Kidney epithelial cell (primary cell): Measurements from ENCODE around the gene ERBB2. TPM values are rescaled to one million over a fixed set of nuclear protein-coding genes. Genes with fewer than 3 reads are reported as not detected.
"Not testable (repeated sequence)": the region's sequence is repeated elsewhere in the genome, so short reads cannot be mapped to it uniquely, and the experiment has no call there.

Experiments
- DNase-seq: peaks from one replicate; pipeline ENCODE4 v3.0.0-alpha.2; 2010; ENCODE audit warnings: low read depth
- H3K27me3 ChIP-seq: 2 replicates; pipeline ENCODE4 v1.6.0; 2011; ENCODE audit warnings: low read length; ENCODE audit not compliant: control insufficient read depth, insufficient read depth
- H3K36me3 ChIP-seq: 2 replicates; pipeline ENCODE4 v1.5.1; 2011; ENCODE audit warnings: low read length; ENCODE audit not compliant: control insufficient read depth, insufficient read depth
- H3K4me3 ChIP-seq: 2 replicates; pipeline ENCODE4 v1.5.1; 2011; ENCODE audit warnings: low read depth, mild to moderate bottlenecking, control low read depth, low read length
- total RNA-seq: library from RNA; depleted of rRNA; stranded (reverse); fragments of >200 nt; gene quantifications from 2 replicates; pipeline ENCODE4 v1.2.3, GENCODE V29; 2015
- TF ChIP-seq, protein P1 (sequence below): IDR thresholded peaks from 2 replicates; pipeline ENCODE4 v1.5.1; 2011; ENCODE audit warnings: mild to moderate bottlenecking, moderate library complexity, low read length, control low read depth, inconsistent platforms; ENCODE audit not compliant: insufficient read depth, poor library complexity, severe bottlenecking

The ERBB2 gene
- total RNA-seq, 1 donor from 2014 or later, result 44.1 TPM

DNA sequence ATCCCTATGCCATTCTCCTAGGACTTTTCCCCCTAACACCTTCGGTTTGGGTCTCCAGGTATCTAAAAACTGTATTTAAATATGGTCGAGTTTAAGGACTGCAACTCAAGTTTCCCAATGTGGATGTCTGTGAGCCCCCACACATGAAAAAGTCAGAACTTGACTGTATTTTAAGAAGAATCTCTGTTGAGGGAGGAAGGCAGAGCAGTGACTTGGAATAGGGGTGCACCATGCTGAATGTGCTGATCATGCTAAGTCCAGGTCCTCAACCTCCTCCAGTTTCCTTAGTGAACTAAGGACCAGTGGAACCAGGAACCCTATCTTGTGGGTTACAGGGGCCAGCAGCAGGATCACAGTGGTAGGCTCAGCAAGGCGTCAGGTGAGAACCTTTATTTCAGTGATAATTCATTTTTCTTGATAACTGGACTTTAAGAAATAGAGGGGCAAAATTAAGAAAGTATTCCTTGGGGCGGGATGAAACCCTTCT, 57.4 kb downstream of the ERBB2 start:
- Histone ChIP-seq H3K36me3 (no peaks in the 10 kb centered on the region), H3K27me3 (no peaks in the 10 kb centered on the region), H3K4me3 (no peak overlapping the region)
- DNase-seq, result no peak
- TF ChIP-seq, protein P1, sequence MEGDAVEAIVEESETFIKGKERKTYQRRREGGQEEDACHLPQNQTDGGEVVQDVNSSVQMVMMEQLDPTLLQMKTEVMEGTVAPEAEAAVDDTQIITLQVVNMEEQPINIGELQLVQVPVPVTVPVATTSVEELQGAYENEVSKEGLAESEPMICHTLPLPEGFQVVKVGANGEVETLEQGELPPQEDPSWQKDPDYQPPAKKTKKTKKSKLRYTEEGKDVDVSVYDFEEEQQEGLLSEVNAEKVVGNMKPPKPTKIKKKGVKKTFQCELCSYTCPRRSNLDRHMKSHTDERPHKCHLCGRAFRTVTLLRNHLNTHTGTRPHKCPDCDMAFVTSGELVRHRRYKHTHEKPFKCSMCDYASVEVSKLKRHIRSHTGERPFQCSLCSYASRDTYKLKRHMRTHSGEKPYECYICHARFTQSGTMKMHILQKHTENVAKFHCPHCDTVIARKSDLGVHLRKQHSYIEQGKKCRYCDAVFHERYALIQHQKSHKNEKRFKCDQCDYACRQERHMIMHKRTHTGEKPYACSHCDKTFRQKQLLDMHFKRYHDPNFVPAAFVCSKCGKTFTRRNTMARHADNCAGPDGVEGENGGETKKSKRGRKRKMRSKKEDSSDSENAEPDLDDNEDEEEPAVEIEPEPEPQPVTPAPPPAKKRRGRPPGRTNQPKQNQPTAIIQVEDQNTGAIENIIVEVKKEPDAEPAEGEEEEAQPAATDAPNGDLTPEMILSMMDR, result no peak

DNA sequence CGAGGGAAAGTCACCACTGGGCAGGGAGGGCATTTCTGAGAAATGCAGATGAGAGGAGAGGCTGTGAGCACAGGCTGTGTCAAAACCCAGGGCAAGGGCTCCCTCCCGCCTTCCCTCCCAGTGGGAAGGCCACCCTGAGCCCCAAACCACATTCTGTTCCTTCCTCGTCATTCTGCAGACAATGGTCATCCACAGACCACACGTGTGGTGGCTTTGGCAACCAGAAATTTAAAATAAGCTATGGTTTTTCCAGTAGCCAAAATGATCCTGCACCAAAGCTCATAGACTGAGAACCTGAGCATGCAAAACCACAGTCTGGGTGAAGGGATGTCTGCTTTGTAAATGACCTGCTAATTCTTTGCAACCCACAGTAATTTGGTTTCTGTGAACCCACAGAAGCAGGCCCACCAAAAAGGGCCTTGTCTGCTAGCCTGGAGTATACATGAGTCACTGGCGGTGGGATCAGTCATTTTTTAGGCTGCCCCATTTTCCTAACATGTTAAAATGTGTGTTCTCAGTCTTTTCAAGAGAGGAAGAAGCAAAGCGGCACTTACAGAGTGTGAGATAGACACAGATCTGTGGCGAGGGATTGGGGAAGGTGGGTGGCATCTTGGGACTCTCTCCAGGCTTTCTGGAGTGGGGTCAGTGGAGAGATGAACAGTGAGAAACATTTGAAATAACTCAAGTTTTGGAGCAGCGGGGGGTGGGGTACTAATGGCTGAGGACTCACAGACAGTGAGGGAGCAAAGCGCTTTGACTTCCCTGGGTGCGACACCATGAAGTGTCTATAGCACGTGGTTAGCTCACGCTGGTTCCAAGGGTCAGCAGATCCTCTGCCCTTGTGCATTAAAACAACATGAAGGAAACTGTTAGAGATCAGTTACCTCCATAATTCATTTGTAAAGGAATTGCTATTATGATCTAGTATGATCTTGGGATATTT, 58.3 kb downstream of the ERBB2 start:
- Histone ChIP-seq H3K4me3 (no peak overlapping the region), H3K27me3 (no peaks in the 10 kb centered on the region), H3K36me3 (no peaks in the 10 kb centered on the region)
- TF ChIP-seq, protein P1, result no peak
- DNase-seq, result no peak

DNA sequence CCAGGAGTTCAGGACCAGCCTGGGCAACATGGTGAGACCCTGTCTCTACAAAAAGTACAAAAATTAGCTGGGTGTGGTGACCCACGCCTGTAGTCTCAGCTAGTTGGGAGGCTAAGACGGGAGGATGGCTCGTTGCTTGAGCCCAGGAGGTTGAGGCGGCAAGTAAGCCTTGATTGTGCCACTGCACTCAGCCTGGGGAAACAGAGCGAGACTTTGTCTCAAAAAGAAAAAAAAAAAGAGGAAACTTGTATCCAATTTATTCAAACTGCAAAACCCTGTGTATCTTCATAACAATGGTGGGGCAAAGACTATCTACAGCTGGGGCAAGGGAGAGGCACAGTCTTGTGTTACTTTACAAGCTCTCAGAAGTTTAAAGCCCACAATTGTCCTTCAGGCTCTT, 59.3 kb downstream of the ERBB2 start:
- no peak for DNase-seq
- Histone ChIP-seq H3K4me3 (no peak overlapping the region), H3K27me3 (no peaks in the 10 kb centered on the region), H3K36me3 (no peaks in the 10 kb centered on the region)
- TF ChIP-seq, protein P1, result no peak

DNA sequence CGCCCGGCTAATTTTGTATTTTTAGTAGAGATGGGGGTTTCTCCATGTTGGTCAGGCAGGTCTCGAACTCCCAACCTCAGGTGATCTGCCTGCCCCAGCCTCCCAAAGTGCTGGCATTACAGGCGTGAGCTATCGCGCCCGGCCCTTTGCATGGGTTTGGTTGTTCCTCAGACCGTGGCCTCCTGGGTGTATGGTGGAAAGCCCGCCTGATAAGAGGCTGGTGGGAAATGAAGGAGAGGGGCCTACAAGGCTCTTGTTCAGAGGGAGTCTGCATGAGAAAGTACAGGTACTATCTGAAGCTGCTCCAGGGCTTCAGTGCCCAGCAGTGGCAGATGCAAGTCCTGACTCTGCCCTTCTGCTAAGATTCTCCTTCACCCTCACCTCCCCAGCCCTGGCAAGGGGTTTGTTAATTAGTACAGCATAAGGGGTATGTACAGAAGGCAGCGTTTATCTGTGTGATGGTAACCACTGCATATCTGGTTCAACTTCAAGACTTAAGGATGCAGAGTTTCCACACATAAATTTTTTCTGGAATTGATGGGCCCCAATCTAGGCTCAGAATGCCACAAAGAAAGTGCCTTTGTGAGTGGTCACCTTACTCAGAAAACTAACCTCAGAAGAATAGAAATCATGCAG, 62.1 kb downstream of the ERBB2 start:
- Histone ChIP-seq H3K4me3 (no peak overlapping the region), H3K27me3 (no peaks in the 10 kb centered on the region), H3K36me3 (no peaks in the 10 kb centered on the region)
- no peak for DNase-seq
- TF ChIP-seq, protein P1, result no peak

DNA sequence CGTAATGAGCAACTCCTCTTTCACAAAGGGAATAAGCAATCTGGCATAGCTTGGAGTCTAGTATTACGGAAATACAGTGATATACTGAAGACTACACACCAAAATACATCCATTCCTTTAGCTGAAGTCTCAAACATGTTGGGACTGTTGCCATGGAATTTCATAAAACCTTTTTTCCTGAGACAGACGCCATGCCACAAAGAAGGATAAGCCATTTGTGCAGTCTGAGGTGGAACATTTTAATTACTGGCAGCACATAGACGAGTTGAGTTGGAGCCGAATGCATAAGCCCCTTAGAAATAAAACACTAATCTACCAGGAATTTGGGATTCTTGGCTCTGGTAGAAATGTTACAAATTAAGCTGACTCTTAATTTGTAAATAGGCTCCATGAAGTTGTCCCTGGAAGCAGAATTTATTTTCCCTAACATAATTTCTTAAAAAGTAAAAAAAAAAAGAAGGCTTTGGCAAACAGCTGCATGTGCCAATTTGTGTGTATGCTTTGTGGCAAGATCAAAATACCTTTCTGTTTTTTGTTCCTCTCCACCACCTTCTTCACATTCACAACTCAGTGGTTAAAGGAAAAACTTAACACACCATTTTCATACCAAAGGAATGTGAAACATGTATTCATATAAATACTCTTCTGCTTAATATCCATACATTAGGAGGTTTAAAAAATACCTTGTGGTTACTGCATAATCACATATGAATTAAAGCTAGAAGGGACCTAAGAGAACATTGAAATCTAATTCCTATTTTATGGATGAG, 63.4 kb downstream of the ERBB2 start:
- no peaks in the 10 kb centered on the region for H3K27me3 ChIP-seq
- no peak for DNase-seq
- H3K36me3 ChIP-seq, result no peaks in the 10 kb centered on the region
- no peak overlapping the region for H3K4me3 ChIP-seq
- TF ChIP-seq, protein P1, result no peak

DNA sequence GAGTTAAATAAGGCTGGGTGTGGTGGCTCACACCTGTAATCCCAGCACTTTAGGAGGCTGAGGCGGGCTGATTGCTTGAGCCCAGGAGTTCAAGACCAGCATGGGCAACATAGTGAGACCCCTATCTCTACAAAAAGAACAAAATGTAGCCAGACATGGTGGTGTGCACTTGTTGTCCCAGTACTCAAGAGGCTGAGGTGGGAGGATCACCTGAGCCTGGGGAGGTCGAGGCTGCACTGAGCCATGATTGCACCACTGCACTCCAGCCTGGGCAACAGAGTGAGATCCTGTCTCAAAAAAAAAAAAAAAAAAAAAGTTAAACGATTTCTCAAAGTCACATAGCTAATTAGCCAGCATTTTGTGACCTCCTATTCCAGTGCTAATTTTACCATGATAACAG, 64.3 kb downstream of the ERBB2 start:
- not testable (repeated sequence) for H3K4me3 ChIP-seq, DNase-seq, H3K27me3 ChIP-seq, H3K36me3 ChIP-seq
